Heart left ventricle (tissue), 16 donors: Measurements from ENCODE around the gene FGD4. TPM values are rescaled to one million over a fixed set of nuclear protein-coding genes. Genes with fewer than 3 reads are reported as not detected.

Source experiments
- ATAC-seq, 4 donors: fragments of 200-7000 bp; cut with Tn5 transposase; one replicate each; pipeline ENCODE4 v1.9.1; 2020 to 2022; ENCODE audit warnings: moderate library complexity in 4 of 4, mild to moderate bottlenecking in 3 of 4, moderate number of reproducible peaks in 1 of 4
- DNase-seq, 5 donors: peaks; one replicate each; pipeline ENCODE4 v3.0.0-alpha.2; 2020
- H3K27ac ChIP-seq, 12 donors: fragments of 200-600 bp; sonication (generic) in 4 of 12; one replicate each; pipeline versions ENCODE4 v1.5.0 to v1.8.0; 2016 to 2022; ENCODE audit warnings: mild to moderate bottlenecking in 2 of 12
- H3K27me3 ChIP-seq, 9 donors: fragments of 200-600 bp; sonication (generic) in 2 of 9; one replicate each; pipeline versions ENCODE4 v1.5.1 to v1.8.0; 2016 to 2022; ENCODE audit warnings: mild to moderate bottlenecking in 3 of 9
- H3K36me3 ChIP-seq, 9 donors: fragments of 200-600 bp; sonication (generic) in 2 of 9; one replicate each; pipeline versions ENCODE4 v1.5.0 to v1.8.0; 2018 to 2022; ENCODE audit warnings: mild to moderate bottlenecking in 2 of 9
- H3K4me1 ChIP-seq, 12 donors: fragments of 200-600 bp; sonication (generic) in 4 of 12; one replicate each; pipeline versions ENCODE4 v1.5.0 to v1.8.0; 2016 to 2022; ENCODE audit warnings: mild to moderate bottlenecking in 3 of 12
- H3K4me3 ChIP-seq, 12 donors: fragments of 200-600 bp; sonication (generic) in 4 of 12; one replicate each; pipeline versions ENCODE4 v1.5.0 to v1.8.0; 2017 to 2022; ENCODE audit warnings: mild to moderate bottlenecking in 9 of 12, moderate library complexity in 4 of 12
- H3K9me3 ChIP-seq, 12 donors: fragments of 200-600 bp; sonication (generic) in 4 of 12; one replicate each; pipeline versions ENCODE4 v1.5.0 to v1.8.0; 2016 to 2022; ENCODE audit warnings: mild to moderate bottlenecking in 1 of 12
- CTCF ChIP-seq, 12 donors: fragments of 200-600 bp; sonication (generic) in 4 of 12; IDR thresholded peaks; one replicate each; pipeline versions ENCODE4 v1.5.0 to v1.8.0; 2018 to 2022; ENCODE audit warnings: antibody characterized with exemption in 12 of 12, mild to moderate bottlenecking in 5 of 12
- POLR2A ChIP-seq, 2 donors: fragments of 450-650 bp; IDR thresholded peaks; one replicate each; pipeline ENCODE4 v1.6.1; 2017; ENCODE audit warnings: antibody characterized with exemption in 2 of 2, mild to moderate bottlenecking in 2 of 2, moderate library complexity in 2 of 2
- WGBS, 4 donors: extraction: QIAGEN DNeasy Blood & Tissue Kit in 2 of 4; methylation state at CpG; one replicate each; pipeline versions ENCODE4 v1.1.5 to v1.1.7; 2013 to 2018; 5-methylcytosine and 5-hydroxymethylcytosine counted together
- intact Hi-C, 10 donors: fragments of 100-400 bp; cut with DNase I; formaldehyde crosslinking; loops; one replicate each; pipeline versions ENCODE4 v1.11.1 to v1.14.2; 2022
- polyA plus RNA-seq, 2 donors: library from polyadenylated mRNA; stranded (reverse); fragments of 200-250 nt; gene quantifications; one replicate each; pipeline ENCODE4 v1.2.3, GENCODE V29; 2013
- total RNA-seq, 9 donors: library from RNA; depleted of rRNA in 2 of 9; stranded (reverse); fragments of >200 nt in 2 of 9; fragmentation: NEBNext Ultra II Directional in 3 of 9; extraction: Animal tissue kit (Norgen Biotek cat#: 25700) in 3 of 9; gene quantifications; one replicate each; pipeline versions ENCODE4 v1.1.0 to v1.2.4, GENCODE V29; 2016 to 2023
- donor health status: ischemic (EF 13 %, LVEDD 7.1; RV severe dilation, severe dysfunction).
- donor health status: healthy with polysubstance abuse.
- donor health status: DM: no; HTN: yes; CAD: no.
- donor health status: DM: no; HTN: no; CAD: no.
- donor health status: ischemic (EF 25% LVEDD 6.9; RV normal size, moderate dysfunction).
- donor health status: ischemic (EF 25% LVEDD 5.7; RV mildly dilated, moderate dysfunction).
- donor health status: healthy.
- donor health status: DM: yes; HTN: yes; CAD: no.
- donor health status: ischemic (EF 35%, LVEDD 5.7; RV mildly dilated, moderate dysfunction).
- donor health status: nonischemic (EF 11% LVEDD 7.7; RV severe dilation, severe dysfunction).
- donor health status: DM: yes; HTN: yes; CAD: no.
- donor health status: PGD.
- donor health status: ischemic (EF 29% LVEDD 5.4; RV normal size, mild dysfunction).
- donor health status: nonischemic (EF 23%, LVEDD 6.1; RV moderate dilation, normal function).

The FGD4 gene
- total and polyA plus RNA-seq, 11 donors, result 4.5 to 36.8 (median 28.2) TPM

- Histone ChIP-seq H3K9me3 (no peaks in the 10 kb centered on the region), H3K36me3 (peaks cover 0 to 96% (median 91%) of the 10 kb centered on the region in 9 donors), H3K4me3 (no peak overlapping the region), H3K27ac (peak overlapping the region in 10 of 12 donors; percentile 7 to 70 (median 38)), H3K27me3 (no peaks in the 10 kb centered on the region), H3K4me1 (peaks cover 0 to 26% (median 7%) of the 10 kb centered on the region in 12 donors)
- intact Hi-C loops, result loop anchor here in 1 of 10 donors (5.0 kb wide), 1 partner anchor 155 kb away; no protein-coding TSS in a partner anchor
- WGBS, 4 donors, result 56 to 97% (median 82%) methylated on average over 4 to 11 of the region's 11 CpGs
- ATAC-seq (peak; percentile 89 to 92 (median 91)), DNase-seq (peak in 4 of 5 donors; percentile 44 to 72 (median 68))
- TF ChIP-seq CTCF (IDR thresholded peaks at IDR 0.05), result no peak
- no peak for TF ChIP-seq POLR2A (IDR thresholded peaks at IDR 0.05)
These were observed 212.6 kb downstream of the FGD4 start for GRCh38 chr12:32611986-32612385.

GRCh38 chr12:32612658-32613614, 213.6 kb downstream of the FGD4 start:
- TF ChIP-seq POLR2A (IDR thresholded peaks at IDR 0.05), result no peak
- no peak for TF ChIP-seq CTCF (IDR thresholded peaks at IDR 0.05)
- peak in 1 of 4 donors; percentile 31 for ATAC-seq
- H3K4me3 ChIP-seq, result no peak overlapping the region
- H3K4me1 ChIP-seq, result peaks cover 0 to 26% (median 7%) of the 10 kb centered on the region in 12 donors
- H3K9me3 ChIP-seq, result no peaks in the 10 kb centered on the region
- H3K36me3 ChIP-seq, result peaks cover 0 to 96% (median 90%) of the 10 kb centered on the region in 9 donors
- no peak for DNase-seq
- no peaks in the 10 kb centered on the region for H3K27me3 ChIP-seq
- peak overlapping the region in 8 of 12 donors; percentile 7 to 70 (median 25) for H3K27ac ChIP-seq
- WGBS, 4 donors, result 47 to 80% (median 68%) methylated on average over 3 of the region's 3 CpGs
- intact Hi-C loops, result loop anchor here in 1 of 10 donors (5.0 kb wide), 1 partner anchor 156 kb away; no protein-coding TSS in a partner anchor

- H3K4me3 ChIP-seq, result no peak overlapping the region
- no peaks in the 10 kb centered on the region for H3K27me3 ChIP-seq
- H3K4me1 ChIP-seq, result peaks cover 0 to 21% (median 7%) of the 10 kb centered on the region in 12 donors
- TF ChIP-seq POLR2A (IDR thresholded peaks at IDR 0.05) (no peak), CTCF (IDR thresholded peaks at IDR 0.05) (no peak)
- peaks cover 0 to 96% (median 86%) of the 10 kb centered on the region in 9 donors for H3K36me3 ChIP-seq
- intact Hi-C loops, result no loop called here
- no peak for ATAC-seq
- H3K27ac ChIP-seq, result no peak overlapping the region
- WGBS, 4 donors, result 85 to 92% (median 86%) methylated on average over 6 of the region's 6 CpGs
- no peak for DNase-seq
- H3K9me3 ChIP-seq, result no peaks in the 10 kb centered on the region
These were observed 216.1 kb downstream of the FGD4 start for GRCh38 chr12:32615441-32615840.

GRCh38 chr12:32617534-32617933, 218.2 kb downstream of the FGD4 start:
- H3K27me3 ChIP-seq, result no peaks in the 10 kb centered on the region
- no peaks in the 10 kb centered on the region for H3K9me3 ChIP-seq
- H3K36me3 ChIP-seq, result peaks cover 0 to 96% (median 86%) of the 10 kb centered on the region in 9 donors
- H3K27ac ChIP-seq, result no peak overlapping the region
- intact Hi-C loops, result no loop called here
- DNase-seq, result no peak
- no peak for ATAC-seq
- TF ChIP-seq POLR2A (IDR thresholded peaks at IDR 0.05), result no peak
- TF ChIP-seq CTCF (IDR thresholded peaks at IDR 0.05), result no peak
- 92 to 96% (median 94%) methylated on average over 4 of the region's 4 CpGs for WGBS, 4 donors
- H3K4me1 ChIP-seq, result peaks cover 0 to 11% (median 0%) of the 10 kb centered on the region in 12 donors
- no peak overlapping the region for H3K4me3 ChIP-seq
